ENCODE data around the gene TPM1. TPM values are rescaled to one million over a fixed set of nuclear protein-coding genes. Genes with fewer than 3 reads are reported as not detected.

Gene TPM1
- total and polyA plus RNA-seq, 4 donors = 64.7 to 101 (median 71.5) TPM

DNA sequence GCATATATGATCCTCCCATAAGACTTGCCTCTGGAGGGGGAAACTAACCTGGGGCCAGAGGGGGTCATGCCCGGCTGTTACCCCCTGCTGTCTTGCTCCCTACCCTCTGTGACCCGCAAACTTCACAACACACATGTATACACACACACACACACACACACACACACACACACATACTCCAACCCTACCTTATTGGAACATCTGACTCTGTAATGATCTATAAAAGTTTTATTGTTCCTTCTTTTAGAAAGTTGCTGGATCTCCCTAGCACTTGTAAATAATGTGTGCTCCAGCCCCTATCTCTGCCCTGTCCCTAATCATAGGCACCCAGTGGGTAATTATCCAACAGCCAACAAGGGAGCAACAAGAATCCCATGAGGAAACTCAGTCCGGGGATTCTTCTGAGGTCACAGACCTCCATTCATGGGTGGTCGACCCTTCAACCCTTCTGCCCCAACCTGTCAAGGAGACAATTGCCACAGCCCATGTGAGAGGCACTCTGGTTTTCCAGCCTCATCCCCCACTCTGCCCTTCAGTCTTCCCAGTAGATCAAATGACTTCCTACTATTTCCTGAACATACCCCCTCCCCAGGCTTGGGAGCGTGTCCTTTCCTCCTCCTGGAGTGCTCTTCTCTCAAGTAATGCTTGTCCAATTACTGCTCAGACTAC, 14.0 kb upstream of the TPM1 start:
- DNase-seq (ENCODE audit: low spot score) = no peak
- 77% methylated on average over 5 of the region's 5 CpGs for WGBS
- Histone ChIP-seq H3K9ac (ENCODE audit: low read depth in 1 of 2, low read length in 2 of 2) (no peak overlapping the region), H3K9me3 (ENCODE audit: control insufficient read depth in 4 of 4, low read length in 3 of 4) (no peaks in the 10 kb centered on the region), H3K4me1 (ENCODE audit: control insufficient read depth in 4 of 4, insufficient read depth in 4 of 4, low read length in 3 of 4) (no peaks in the 10 kb centered on the region), H3K27me3 (ENCODE audit: control insufficient read depth in 4 of 4, insufficient read depth in 4 of 4, low read length in 3 of 4) (no peaks in the 10 kb centered on the region), H3K4me3 (ENCODE audit: low read depth in 1 of 3, low read length in 3 of 3) (no peak overlapping the region), H3K27ac (ENCODE audit: low read depth in 1 of 2, low read length in 2 of 2) (no peak overlapping the region), H3K36me3 (ENCODE audit: control insufficient read depth in 4 of 4, insufficient read depth in 3 of 4, low read depth in 1 of 4, low read length in 3 of 4) (no peaks in the 10 kb centered on the region)
- TF ChIP-seq, protein P1, sequence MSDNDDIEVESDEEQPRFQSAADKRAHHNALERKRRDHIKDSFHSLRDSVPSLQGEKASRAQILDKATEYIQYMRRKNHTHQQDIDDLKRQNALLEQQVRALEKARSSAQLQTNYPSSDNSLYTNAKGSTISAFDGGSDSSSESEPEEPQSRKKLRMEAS (IDR thresholded peaks at IDR 0.05) = no peak
- TF ChIP-seq, protein P2, sequence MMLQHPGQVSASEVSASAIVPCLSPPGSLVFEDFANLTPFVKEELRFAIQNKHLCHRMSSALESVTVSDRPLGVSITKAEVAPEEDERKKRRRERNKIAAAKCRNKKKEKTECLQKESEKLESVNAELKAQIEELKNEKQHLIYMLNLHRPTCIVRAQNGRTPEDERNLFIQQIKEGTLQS (IDR thresholded peaks at IDR 0.05) = no peak
- TF ChIP-seq TAF1 (conservative IDR thresholded peaks at IDR 0.05) (no peak), NR2F2 (IDR thresholded peaks at IDR 0.05) (no peak), HNF4G (IDR thresholded peaks at IDR 0.05) (no peak), RXRA (IDR thresholded peaks at IDR 0.05) (no peak), RAD21 (IDR thresholded peaks at IDR 0.05) (no peak), GABPA (IDR thresholded peaks at IDR 0.05 in 1 of 2, conservative IDR thresholded peaks at IDR 0.05 in 1 of 2) (no peak), HNF4A (conservative IDR thresholded peaks at IDR 0.05) (no peak)
- TF ChIP-seq, protein P3, sequence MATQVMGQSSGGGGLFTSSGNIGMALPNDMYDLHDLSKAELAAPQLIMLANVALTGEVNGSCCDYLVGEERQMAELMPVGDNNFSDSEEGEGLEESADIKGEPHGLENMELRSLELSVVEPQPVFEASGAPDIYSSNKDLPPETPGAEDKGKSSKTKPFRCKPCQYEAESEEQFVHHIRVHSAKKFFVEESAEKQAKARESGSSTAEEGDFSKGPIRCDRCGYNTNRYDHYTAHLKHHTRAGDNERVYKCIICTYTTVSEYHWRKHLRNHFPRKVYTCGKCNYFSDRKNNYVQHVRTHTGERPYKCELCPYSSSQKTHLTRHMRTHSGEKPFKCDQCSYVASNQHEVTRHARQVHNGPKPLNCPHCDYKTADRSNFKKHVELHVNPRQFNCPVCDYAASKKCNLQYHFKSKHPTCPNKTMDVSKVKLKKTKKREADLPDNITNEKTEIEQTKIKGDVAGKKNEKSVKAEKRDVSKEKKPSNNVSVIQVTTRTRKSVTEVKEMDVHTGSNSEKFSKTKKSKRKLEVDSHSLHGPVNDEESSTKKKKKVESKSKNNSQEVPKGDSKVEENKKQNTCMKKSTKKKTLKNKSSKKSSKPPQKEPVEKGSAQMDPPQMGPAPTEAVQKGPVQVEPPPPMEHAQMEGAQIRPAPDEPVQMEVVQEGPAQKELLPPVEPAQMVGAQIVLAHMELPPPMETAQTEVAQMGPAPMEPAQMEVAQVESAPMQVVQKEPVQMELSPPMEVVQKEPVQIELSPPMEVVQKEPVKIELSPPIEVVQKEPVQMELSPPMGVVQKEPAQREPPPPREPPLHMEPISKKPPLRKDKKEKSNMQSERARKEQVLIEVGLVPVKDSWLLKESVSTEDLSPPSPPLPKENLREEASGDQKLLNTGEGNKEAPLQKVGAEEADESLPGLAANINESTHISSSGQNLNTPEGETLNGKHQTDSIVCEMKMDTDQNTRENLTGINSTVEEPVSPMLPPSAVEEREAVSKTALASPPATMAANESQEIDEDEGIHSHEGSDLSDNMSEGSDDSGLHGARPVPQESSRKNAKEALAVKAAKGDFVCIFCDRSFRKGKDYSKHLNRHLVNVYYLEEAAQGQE (IDR thresholded peaks at IDR 0.05) = no peak
- TF ChIP-seq, protein P4, sequence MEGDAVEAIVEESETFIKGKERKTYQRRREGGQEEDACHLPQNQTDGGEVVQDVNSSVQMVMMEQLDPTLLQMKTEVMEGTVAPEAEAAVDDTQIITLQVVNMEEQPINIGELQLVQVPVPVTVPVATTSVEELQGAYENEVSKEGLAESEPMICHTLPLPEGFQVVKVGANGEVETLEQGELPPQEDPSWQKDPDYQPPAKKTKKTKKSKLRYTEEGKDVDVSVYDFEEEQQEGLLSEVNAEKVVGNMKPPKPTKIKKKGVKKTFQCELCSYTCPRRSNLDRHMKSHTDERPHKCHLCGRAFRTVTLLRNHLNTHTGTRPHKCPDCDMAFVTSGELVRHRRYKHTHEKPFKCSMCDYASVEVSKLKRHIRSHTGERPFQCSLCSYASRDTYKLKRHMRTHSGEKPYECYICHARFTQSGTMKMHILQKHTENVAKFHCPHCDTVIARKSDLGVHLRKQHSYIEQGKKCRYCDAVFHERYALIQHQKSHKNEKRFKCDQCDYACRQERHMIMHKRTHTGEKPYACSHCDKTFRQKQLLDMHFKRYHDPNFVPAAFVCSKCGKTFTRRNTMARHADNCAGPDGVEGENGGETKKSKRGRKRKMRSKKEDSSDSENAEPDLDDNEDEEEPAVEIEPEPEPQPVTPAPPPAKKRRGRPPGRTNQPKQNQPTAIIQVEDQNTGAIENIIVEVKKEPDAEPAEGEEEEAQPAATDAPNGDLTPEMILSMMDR (IDR thresholded peaks at IDR 0.05; ENCODE audit: low read depth, low read length, missing input control) = no peak

DNA sequence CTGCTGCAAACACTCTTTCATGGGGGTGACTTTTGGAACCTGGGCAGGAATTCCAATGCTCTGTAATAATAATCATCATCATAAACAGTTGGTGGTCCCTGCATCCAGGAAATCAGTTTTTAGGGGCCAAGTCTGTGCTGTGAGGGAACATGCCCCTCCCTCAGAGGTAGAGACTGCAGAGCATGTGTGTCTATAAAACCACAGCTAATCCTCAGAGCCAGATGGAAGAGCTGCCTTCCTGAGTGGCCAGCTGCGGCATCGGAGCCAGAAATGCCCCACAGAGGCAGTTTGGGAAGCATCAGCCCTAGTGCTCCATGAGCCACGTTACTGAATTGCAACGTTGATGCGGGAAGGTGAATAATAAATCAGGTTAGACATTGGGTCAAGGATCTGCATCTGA, 12.9 kb upstream of the TPM1 start:
- TF ChIP-seq, protein P1 (IDR thresholded peaks at IDR 0.05) = no peak
- TF ChIP-seq, protein P2 (IDR thresholded peaks at IDR 0.05) = no peak
- TF ChIP-seq FOXA2 (IDR thresholded peaks at IDR 0.05) (no peak), JUND (IDR thresholded peaks at IDR 0.05) (no peak), NR2F2 (IDR thresholded peaks at IDR 0.05) (no peak), RAD21 (IDR thresholded peaks at IDR 0.05) (no peak), YY1 (IDR thresholded peaks at IDR 0.05) (no peak), EGR1 (IDR thresholded peaks at IDR 0.05; ENCODE audit: low read depth in 2 of 2) (no peak)
- TF ChIP-seq, protein P3 (IDR thresholded peaks at IDR 0.05) = no peak
- TF ChIP-seq, protein P4 (IDR thresholded peaks at IDR 0.05; ENCODE audit: low read depth, low read length, missing input control) = no peak
- TF ChIP-seq, protein P5, sequence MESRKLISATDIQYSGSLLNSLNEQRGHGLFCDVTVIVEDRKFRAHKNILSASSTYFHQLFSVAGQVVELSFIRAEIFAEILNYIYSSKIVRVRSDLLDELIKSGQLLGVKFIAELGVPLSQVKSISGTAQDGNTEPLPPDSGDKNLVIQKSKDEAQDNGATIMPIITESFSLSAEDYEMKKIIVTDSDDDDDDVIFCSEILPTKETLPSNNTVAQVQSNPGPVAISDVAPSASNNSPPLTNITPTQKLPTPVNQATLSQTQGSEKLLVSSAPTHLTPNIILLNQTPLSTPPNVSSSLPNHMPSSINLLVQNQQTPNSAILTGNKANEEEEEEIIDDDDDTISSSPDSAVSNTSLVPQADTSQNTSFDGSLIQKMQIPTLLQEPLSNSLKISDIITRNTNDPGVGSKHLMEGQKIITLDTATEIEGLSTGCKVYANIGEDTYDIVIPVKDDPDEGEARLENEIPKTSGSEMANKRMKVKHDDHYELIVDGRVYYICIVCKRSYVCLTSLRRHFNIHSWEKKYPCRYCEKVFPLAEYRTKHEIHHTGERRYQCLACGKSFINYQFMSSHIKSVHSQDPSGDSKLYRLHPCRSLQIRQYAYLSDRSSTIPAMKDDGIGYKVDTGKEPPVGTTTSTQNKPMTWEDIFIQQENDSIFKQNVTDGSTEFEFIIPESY (IDR thresholded peaks at IDR 0.05) = no peak
- Histone ChIP-seq H3K4me1 (ENCODE audit: control insufficient read depth in 4 of 4, insufficient read depth in 4 of 4, low read length in 3 of 4) (no peaks in the 10 kb centered on the region), H3K36me3 (ENCODE audit: control insufficient read depth in 4 of 4, insufficient read depth in 3 of 4, low read depth in 1 of 4, low read length in 3 of 4) (no peaks in the 10 kb centered on the region), H3K9ac (ENCODE audit: low read depth in 1 of 2, low read length in 2 of 2) (no peak overlapping the region), H3K4me3 (ENCODE audit: low read depth in 1 of 3, low read length in 3 of 3) (no peak overlapping the region), H3K27ac (ENCODE audit: low read depth in 1 of 2, low read length in 2 of 2) (no peak overlapping the region), H3K9me3 (ENCODE audit: control insufficient read depth in 4 of 4, low read length in 3 of 4) (no peaks in the 10 kb centered on the region), H3K27me3 (ENCODE audit: control insufficient read depth in 4 of 4, insufficient read depth in 4 of 4, low read length in 3 of 4) (no peaks in the 10 kb centered on the region)
- DNase-seq (ENCODE audit: low spot score) = no peak
- whole genome bisulfite sequencing = 80% methylated on average over 5 of the region's 5 CpGs

Measured in liver (tissue), 9 donors.